Thoracic aorta (tissue), 2 donors: Measurements from ENCODE around the gene EHD4. TPM values are rescaled to one million over a fixed set of nuclear protein-coding genes. Genes with fewer than 3 reads are reported as not detected.
A peak's percentile ranks its signal among the peaks of the same experiment; 100 is the strongest.

Experiments
- ATAC-seq: fragments of 150-250 bp; one replicate; pipeline ENCODE4 v1.8.0; 2017; ENCODE audit warnings: low read depth; ENCODE audit not compliant: insufficient number of reproducible peaks, low FRiP score
- DNase-seq: peaks from one replicate; pipeline ENCODE4 v3.0.0-alpha.2; 2020; ENCODE audit warnings: low spot score
- H3K27ac ChIP-seq, 2 donors: fragments of 200-600 bp; sonication (generic); 1 replicate in 1 of 2; 2 replicates in 1 of 2; pipeline ENCODE4 v1.5.1; 2016; ENCODE audit warnings: mild to moderate bottlenecking in 2 of 2, moderate library complexity in 2 of 2
- H3K27me3 ChIP-seq: fragments of 200-600 bp; sonication (generic); replicated peaks from 2 replicates; pipeline ENCODE4 v1.6.0; 2016; ENCODE audit warnings: mild to moderate bottlenecking; ENCODE audit not compliant: insufficient read depth
- H3K36me3 ChIP-seq: fragments of 200-600 bp; sonication (generic); one replicate; pipeline ENCODE4 v1.5.1; 2016
- H3K4me1 ChIP-seq, 2 donors: fragments of 200-600 bp; sonication (generic); 1 replicate in 1 of 2; 2 replicates in 1 of 2; pipeline versions ENCODE4 v1.5.1 to v1.6.0; 2016; ENCODE audit warnings: low read depth in 2 of 2, mild to moderate bottlenecking in 1 of 2; ENCODE audit not compliant: control insufficient read depth in 1 of 2
- H3K4me3 ChIP-seq: fragments of 200-600 bp; sonication (generic); 2 replicates; pipeline ENCODE4 v1.5.1; 2016; ENCODE audit warnings: mild to moderate bottlenecking
- H3K9me3 ChIP-seq: fragments of 200-600 bp; sonication (generic); 2 replicates; pipeline ENCODE4 v1.5.1; 2016
- CTCF ChIP-seq: fragments of 200-600 bp; sonication (generic); IDR thresholded peaks from one replicate; pipeline ENCODE4 v1.5.1; 2019; ENCODE audit warnings: antibody characterized with exemption
- total RNA-seq, 2 donors: library from RNA; depleted of rRNA; stranded (reverse); fragments of >200 nt; gene quantifications; one replicate each; pipeline versions ENCODE4 v1.1.0 to v1.2.3, GENCODE V29; 2016

The EHD4 gene
- total RNA-seq, 2 donors from 2014 or later, result 43.6 to 48.1 TPM

DNA sequence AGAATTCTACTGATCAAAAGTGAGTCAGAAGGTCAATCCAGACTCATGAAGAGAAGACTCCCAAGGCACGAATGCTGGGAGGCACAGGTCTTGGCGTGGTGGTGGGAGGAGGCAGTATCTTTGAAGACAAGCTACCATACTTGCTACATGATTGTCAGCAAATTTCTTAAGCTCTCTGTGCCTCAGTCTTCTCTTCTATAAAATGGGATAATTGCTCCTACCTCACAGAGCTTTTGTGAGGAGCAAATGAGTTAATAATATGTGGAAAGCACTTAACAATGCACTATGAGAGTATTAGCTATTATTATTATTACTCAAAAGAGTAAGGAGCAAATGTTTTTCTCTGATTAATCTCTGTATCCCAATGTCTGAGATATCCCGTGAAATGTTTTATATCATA lies 36.2 kb downstream of the EHD4 start:
- peak overlapping the region in 1 of 2 donors; percentile 17 for H3K27ac ChIP-seq
- H3K27me3 ChIP-seq, result no peaks in the 10 kb centered on the region
- no peaks in the 10 kb centered on the region for H3K9me3 ChIP-seq
- no peak for ATAC-seq
- DNase-seq, result no peak
- peaks cover 4% of the 10 kb centered on the region for H3K36me3 ChIP-seq
- no peak overlapping the region for H3K4me3 ChIP-seq
- no peak for TF ChIP-seq CTCF
- H3K4me1 ChIP-seq, result peaks cover 26 to 63% of the 10 kb centered on the region in 2 donors

- Histone ChIP-seq H3K4me1 (peaks cover 31 to 63% of the 10 kb centered on the region in 2 donors), H3K9me3 (no peaks in the 10 kb centered on the region), H3K4me3 (no peak overlapping the region), H3K36me3 (peaks cover 4% of the 10 kb centered on the region), H3K27ac (peak overlapping the region in 1 of 2 donors; percentile 62), H3K27me3 (no peaks in the 10 kb centered on the region)
- no peak for ATAC-seq
- no peak for DNase-seq
- no peak for TF ChIP-seq CTCF
Observed at GRCh38 chr15:41935566-41936020, 36.8 kb downstream of the EHD4 start.

DNA sequence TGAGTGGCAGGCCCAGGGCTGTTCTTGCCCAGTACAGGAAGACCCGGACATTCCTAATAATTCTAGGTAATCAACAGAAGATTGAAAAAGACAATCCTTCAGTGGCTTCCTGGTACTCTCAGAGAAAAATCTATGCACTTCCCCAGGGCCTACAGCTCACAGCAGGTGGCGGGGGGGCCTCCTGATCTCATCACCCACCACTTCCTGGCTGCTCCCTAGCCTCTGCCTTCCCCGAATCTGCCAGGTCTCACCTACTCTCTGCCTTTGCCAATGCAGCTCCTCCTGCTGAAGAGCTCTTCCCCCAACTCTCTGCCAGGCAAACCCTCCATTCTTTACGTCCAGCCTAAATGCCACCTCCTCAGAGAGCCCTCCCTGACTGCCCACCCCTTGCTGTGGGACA lies 37.5 kb downstream of the EHD4 start:
- Histone ChIP-seq H3K4me3 (no peak overlapping the region), H3K9me3 (no peaks in the 10 kb centered on the region), H3K27me3 (no peaks in the 10 kb centered on the region), H3K4me1 (peaks cover 37 to 67% of the 10 kb centered on the region in 2 donors), H3K36me3 (no peaks in the 10 kb centered on the region), H3K27ac (peak overlapping the region in 1 of 2 donors; percentile 62)
- DNase-seq (no peak), ATAC-seq (no peak)
- TF ChIP-seq CTCF, result no peak

DNA sequence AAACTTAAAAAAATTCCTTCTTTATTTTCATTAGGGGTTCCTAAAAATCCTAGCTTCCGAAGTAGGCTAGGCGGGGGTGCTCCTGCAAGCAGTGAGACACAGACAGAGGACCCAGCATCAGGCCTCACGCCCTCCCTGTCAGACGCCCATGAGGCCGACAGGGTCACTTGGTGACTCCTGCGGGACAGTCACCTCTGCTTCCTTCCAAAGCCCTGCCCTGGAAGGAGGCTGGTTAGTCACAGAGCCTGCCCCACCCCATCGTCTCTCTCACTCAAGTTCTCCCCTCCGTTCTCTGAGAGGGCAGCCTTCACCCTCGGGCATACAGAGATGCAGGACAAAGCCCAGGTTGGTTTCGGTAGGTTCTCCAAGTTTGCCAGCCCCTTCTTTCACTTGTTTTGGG lies 38.6 kb downstream of the EHD4 start:
- DNase-seq, result no peak
- H3K27me3 ChIP-seq, result no peaks in the 10 kb centered on the region
- no peak for TF ChIP-seq CTCF
- peak overlapping the region; percentile 30 for H3K4me3 ChIP-seq
- H3K36me3 ChIP-seq, result no peaks in the 10 kb centered on the region
- no peaks in the 10 kb centered on the region for H3K9me3 ChIP-seq
- H3K27ac ChIP-seq, result peak overlapping the region; percentile 4 to 62
- peaks cover 47 to 77% of the 10 kb centered on the region in 2 donors for H3K4me1 ChIP-seq
- ATAC-seq, result no peak

- no peaks in the 10 kb centered on the region for H3K27me3 ChIP-seq
- TF ChIP-seq CTCF, result no peak
- peaks cover 52 to 82% of the 10 kb centered on the region in 2 donors for H3K4me1 ChIP-seq
- no peaks in the 10 kb centered on the region for H3K9me3 ChIP-seq
- H3K4me3 ChIP-seq, result no peak overlapping the region
- no peak for ATAC-seq
- H3K27ac ChIP-seq, result peak overlapping the region; percentile 4 to 62
- no peak for DNase-seq
- no peaks in the 10 kb centered on the region for H3K36me3 ChIP-seq
Observed at GRCh38 chr15:41933326-41933725, 39.0 kb downstream of the EHD4 start.
